A549 (cell line): Measurements from ENCODE around the gene ISCA2. TPM values are rescaled to one million over a fixed set of nuclear protein-coding genes. Genes with fewer than 3 reads are reported as not detected.

ENCODE experiments used
- ATAC-seq, 2 experiments: fragments of 200-7000 bp in 1 of 2; fragments of >200 bp in 1 of 2; cut with Nextera tagmentation in 1 of 2; cut with Tn5 transposase in 1 of 2; 3 replicates each; pipeline versions ENCODE4 v1.8.0 to v1.9.1; 2018 to 2020; ENCODE audit warnings: mild to moderate bottlenecking in 1 of 2, moderate library complexity in 1 of 2
- CTCF ChIA-PET: fragments of 300-600 bp; sonication (Branson Sonifier 250); formaldehyde crosslinking; extraction: SDS; loops from one replicate; lab custom pipeline; 2021; ENCODE audit warnings: antibody characterized with exemption, inconsistent platforms; lab: Yijun Ruan, JAX
- POLR2A ChIA-PET: fragments of 350-600 bp; formaldehyde crosslinking; extraction: SDS; loops from one replicate; lab custom pipeline; 2021; ENCODE audit warnings: antibody characterized with exemption, inconsistent platforms; lab: Yijun Ruan, JAX
- DNase-seq, 2 experiments: peaks; one replicate each; pipeline versions ENCODE4 v3.0.0 to v3.0.0-alpha.2; 2011 to 2016; ENCODE audit warnings: low read depth in 1 of 2, low spot score in 1 of 2
- FAIRE-seq: peaks from 2 replicates; lab custom pipeline; 2011; peaks lifted over from hg19 to GRCh38; lab: Jason Lieb, UNC
- H3K27ac ChIP-seq, 2 experiments: fragments of >200 bp; sonication (Bioruptor Twin); formaldehyde crosslinking; 3 replicates each; pipeline ENCODE4 v1.5.1; 2016 to 2017
- H3K4me1 ChIP-seq: fragments of >200 bp; sonication (Bioruptor Twin); formaldehyde crosslinking; 3 replicates; pipeline ENCODE4 v1.6.1; 2016
- H3K4me2 ChIP-seq: fragments of >200 bp; sonication (Bioruptor Twin); formaldehyde crosslinking; 3 replicates; pipeline ENCODE4 v1.6.1; 2016
- H3K4me3 ChIP-seq: fragments of >200 bp; sonication (Bioruptor Twin); formaldehyde crosslinking; 3 replicates; pipeline ENCODE4 v1.5.1; 2016
- H3K9me3 ChIP-seq: fragments of >200 bp; sonication (Bioruptor Twin); formaldehyde crosslinking; 3 replicates; pipeline ENCODE4 v1.6.1; 2016
- BHLHE40 ChIP-seq: IDR thresholded peaks from 2 replicates; pipeline ENCODE4 v1.6.1; 2012; ENCODE audit warnings: low read depth, low read length, inconsistent platforms
- CBX8 ChIP-seq: fragments of 200-600 bp; sonication (generic); IDR thresholded peaks from 2 replicates; pipeline ENCODE4 v1.6.1; 2016
- CHD2 ChIP-seq: fragments of 150-350 bp; IDR thresholded peaks from 2 replicates; pipeline ENCODE4 v1.6.1; 2014; ENCODE audit warnings: low read length; ENCODE audit not compliant: partially characterized antibody
- EHF ChIP-seq: fragments of 250-450 bp; sonication (Bioruptor Pico); IDR thresholded peaks from 2 replicates; pipeline ENCODE4 v1.5.0; 2020; ENCODE audit warnings: mild to moderate bottlenecking
- ESRRA ChIP-seq: fragments of 150-350 bp; IDR thresholded peaks from 2 replicates; pipeline ENCODE4 v1.6.1; 2014; ENCODE audit warnings: mild to moderate bottlenecking, low read length, borderline replicate concordance
- FOSL2 ChIP-seq, 2 experiments: fragments of 450-650 bp in 1 of 2; fragments of >200 bp in 1 of 2; sonication (Bioruptor Twin) in 1 of 2; formaldehyde crosslinking; IDR thresholded peaks; 2 replicates each; pipeline versions ENCODE4 v1.5.0 to v1.6.1; 2016 to 2020; ENCODE audit warnings: mild to moderate bottlenecking in 1 of 2, moderate library complexity in 1 of 2
- FOXS1 ChIP-seq: fragments of 250-450 bp; sonication (Bioruptor Pico); IDR thresholded peaks from 2 replicates; pipeline ENCODE4 v1.5.0; 2020; ENCODE audit warnings: mild to moderate bottlenecking, moderate library complexity
- GATA3 ChIP-seq: IDR thresholded peaks from 2 replicates; pipeline ENCODE4 v1.6.1; 2012; ENCODE audit warnings: borderline replicate concordance
- JUN ChIP-seq, 2 experiments: fragments of >200 bp; sonication (Bioruptor Twin); formaldehyde crosslinking; IDR thresholded peaks; 2 replicates in 1 of 2; 3 replicates in 1 of 2; pipeline ENCODE4 v1.6.1; 2016 to 2017
- JUNB ChIP-seq: fragments of >200 bp; sonication (Bioruptor Twin); formaldehyde crosslinking; IDR thresholded peaks from 2 replicates; pipeline ENCODE4 v1.6.1; 2016
- MAX ChIP-seq: IDR thresholded peaks from 2 replicates; pipeline ENCODE4 v1.6.1; 2012
- MYC ChIP-seq: IDR thresholded peaks from 2 replicates; pipeline ENCODE4 v1.6.1; 2012; ENCODE audit warnings: mild to moderate bottlenecking, inconsistent platforms, low read length, improper control_type of control experiment, borderline replicate concordance
- NFE2L2 ChIP-seq: fragments of 150-350 bp; conservative IDR thresholded peaks from 2 replicates; pipeline ENCODE4 v1.6.1; 2014; ENCODE audit warnings: low read length
- NR3C1 ChIP-seq: fragments of >200 bp; sonication (Bioruptor Twin); formaldehyde crosslinking; IDR thresholded peaks from 3 replicates; pipeline ENCODE4 v1.6.1; 2017
- PBX3 ChIP-seq: IDR thresholded peaks from 2 replicates; pipeline ENCODE4 v1.6.1; 2012
- POLR2A ChIP-seq: IDR thresholded peaks from 2 replicates; pipeline ENCODE4 v1.6.1; 2012; ENCODE audit warnings: mild to moderate bottlenecking, low read length
- REST ChIP-seq: fragments of 200-600 bp; sonication (generic); IDR thresholded peaks from 2 replicates; pipeline ENCODE4 v1.6.1; 2016; ENCODE audit warnings: antibody characterized with exemption, mild to moderate bottlenecking, moderate library complexity
- RNF2 ChIP-seq: fragments of 200-600 bp; sonication (generic); IDR thresholded peaks from 2 replicates; pipeline ENCODE4 v1.6.1; 2016; ENCODE audit warnings: low read depth, mild to moderate bottlenecking, antibody characterized with exemption, moderate library complexity, borderline replicate concordance
- SMC3 ChIP-seq: fragments of >200 bp; sonication (Bioruptor Twin); formaldehyde crosslinking; IDR thresholded peaks from 3 replicates; pipeline ENCODE4 v1.6.1; 2018; ENCODE audit warnings: inconsistent platforms
- TP53 ChIP-seq: fragments of 250-450 bp; sonication (Bioruptor Pico); IDR thresholded peaks from 2 replicates; pipeline ENCODE4 v1.5.0; 2021; ENCODE audit warnings: mild to moderate bottlenecking, moderate library complexity
- ZC3H11A ChIP-seq: fragments of 450-650 bp; IDR thresholded peaks from 2 replicates; pipeline ENCODE4 v1.6.1; 2014; ENCODE audit warnings: antibody characterized with exemption, mild to moderate bottlenecking
- ZFP36 ChIP-seq: fragments of 450-650 bp; IDR thresholded peaks from 2 replicates; pipeline ENCODE4 v1.6.1; 2014; ENCODE audit warnings: borderline replicate concordance; ENCODE audit not compliant: partially characterized antibody
- WGBS: methylation state at CpG from one replicate; pipeline ENCODE4 v1.1.6; 2017; ENCODE audit errors: missing lambda C conversion rate; 5-methylcytosine and 5-hydroxymethylcytosine counted together
- polyA plus RNA-seq, 4 experiments: library from polyadenylated mRNA; depleted of rRNA in 3 of 4; stranded (reverse); fragments of >200 nt; fragmentation: RNase III in 1 of 4; extraction: RNeasy Plus Mini Kit Qiagen cat#74134 plus additional on column Dnase treatment in 1 of 4; gene quantifications; 2 replicates in 3 of 4; 3 replicates in 1 of 4; pipeline ENCODE4 v1.2.3, GENCODE V29; 2011 to 2017

The ISCA2 gene
- polyA plus RNA-seq, 2 of the 4 experiments (the other 2 are of a cell fraction), result 48.8 to 49.3 TPM

GRCh38 chr14:74472601-74473000 lies 21.0 kb upstream of the ISCA2 start:
- no peak overlapping the region for H3K4me2 ChIP-seq
- ChIA-PET POLR2A (no interaction called here), CTCF (interaction anchor here (1.2 to 2.8 kb wide), 3 partner anchors 14 to 184 kb away, joined by 3 to 7 read pairs (median 4); no protein-coding TSS in a partner anchor)
- H3K4me1 ChIP-seq, result no peaks in the 10 kb centered on the region
- H3K27ac ChIP-seq, result no peak overlapping the region
- ATAC-seq, result no peak
- no peak for FAIRE-seq
- WGBS, result 63% methylated on average over 2 of the region's 2 CpGs
- H3K4me3 ChIP-seq, result no peak overlapping the region
- TF ChIP-seq ZFP36 (peak; percentile 63), CBX8 (no peak)
- TF ChIP-seq, all 56 proteins: peak for 1
- no peak for DNase-seq
- no peaks in the 10 kb centered on the region for H3K9me3 ChIP-seq

- DNase-seq (no peak), FAIRE-seq (no peak), ATAC-seq (no peak)
- CTCF ChIA-PET, result interaction anchor here (0.9 to 2.8 kb wide), 7 partner anchors 15 to 148 kb away, joined by 3 to 7 read pairs (median 3); partner anchors contain the start of gene NPC2
- WGBS, result 36% methylated on average over 2 of the region's 2 CpGs
- no peak overlapping the region for H3K4me3 ChIP-seq
- no peak overlapping the region for H3K4me2 ChIP-seq
- POLR2A ChIA-PET, result no interaction called here
- H3K9me3 ChIP-seq, result no peaks in the 10 kb centered on the region
- no peak for TF ChIP-seq CHD2
- TF ChIP-seq RNF2, result no peak
- TF ChIP-seq ESRRA, result no peak
- no peak for TF ChIP-seq JUNB
- no peak for TF ChIP-seq REST
- TF ChIP-seq GATA3, result no peak
- no peak for TF ChIP-seq SMC3
- no peak for TF ChIP-seq MAX
- TF ChIP-seq POLR2A, result no peak
- no peak for TF ChIP-seq NR3C1
- no peak for TF ChIP-seq BHLHE40
- TF ChIP-seq PBX3, result no peak
- TF ChIP-seq JUN (IDR thresholded peaks at IDR 0.05), result no peak
- TF ChIP-seq ZC3H11A, result no peak
- TF ChIP-seq NFE2L2, result no peak
- TF ChIP-seq FOXS1 (CRISPR knock-in tag), result no peak
- TF ChIP-seq FOSL2 (IDR thresholded peaks at IDR 0.05), result no peak
- no peak for TF ChIP-seq FOSL2 (CRISPR knock-in tag; IDR thresholded peaks at IDR 0.05)
- no peak for TF ChIP-seq TP53 (CRISPR knock-in tag)
- TF ChIP-seq EHF (CRISPR knock-in tag), result no peak
- H3K27ac ChIP-seq, result no peak overlapping the region
- H3K4me1 ChIP-seq, result no peaks in the 10 kb centered on the region
Measured at GRCh38 chr14:74474376-74474775, 19.2 kb upstream of the ISCA2 start.

GRCh38 chr14:74475678-74476077 lies 17.9 kb upstream of the ISCA2 start:
- Histone ChIP-seq H3K27ac (no peak overlapping the region), H3K9me3 (no peaks in the 10 kb centered on the region), H3K4me2 (no peak overlapping the region), H3K4me3 (no peak overlapping the region)
- POLR2A ChIA-PET, result no interaction called here
- CTCF ChIA-PET, result interaction anchor here (1.4 kb wide), 1 partner anchor 9 kb away, joined by 5 read pairs; no protein-coding TSS in a partner anchor
- 32% methylated on average over 3 of the region's 3 CpGs for WGBS
- no peak for FAIRE-seq
- no peak; a peak in 1 of 6 replicates for ATAC-seq
- TF ChIP-seq MYC, result no peak
- TF ChIP-seq FOXS1 (CRISPR knock-in tag), result no peak
- TF ChIP-seq, all 56 proteins: peak for 0
- DNase-seq, result no peak
- no peaks in the 10 kb centered on the region for H3K4me1 ChIP-seq
